IPS DF 6.9 (cell line): ENCODE results near the gene RAPSN.

Experiments
- DNase-seq: peaks from one replicate; pipeline ENCODE4 v3.0.0-alpha.2; 2013; ENCODE audit warnings: low read depth, low spot score
- H3K27ac ChIP-seq: one replicate; pipeline ENCODE4 v1.5.1; 2013; ENCODE audit warnings: low read length, control low read depth
- H3K27me3 ChIP-seq: 2 replicates; pipeline ENCODE4 v1.6.1; 2013; ENCODE audit warnings: mild to moderate bottlenecking, low read length; ENCODE audit not compliant: control insufficient read depth, insufficient read depth
- H3K36me3 ChIP-seq: 2 replicates; pipeline ENCODE4 v1.6.1; 2013; ENCODE audit warnings: low read length; ENCODE audit not compliant: control insufficient read depth, insufficient read depth
- H3K4me1 ChIP-seq: 2 replicates; pipeline ENCODE4 v1.6.1; 2013; ENCODE audit warnings: low read length; ENCODE audit not compliant: control insufficient read depth, insufficient read depth
- H3K4me3 ChIP-seq: 2 replicates; pipeline ENCODE4 v1.5.1; 2013; ENCODE audit warnings: mild to moderate bottlenecking, low read length
- H3K9me3 ChIP-seq: 2 replicates; pipeline ENCODE4 v1.6.1; 2013; ENCODE audit warnings: low read length, inconsistent platforms; ENCODE audit not compliant: control insufficient read depth, insufficient read depth
- WGBS: extraction: QIAGEN DNeasy Blood & Tissue Kit; methylation state at CpG from one replicate; pipeline ENCODE4 v1.1.7; 2013; ENCODE audit warnings: mixed read lengths, missing lambda C conversion rate; ENCODE audit not compliant: insufficient read length, insufficient coverage; 5-methylcytosine and 5-hydroxymethylcytosine counted together

RAPSN gene

GRCh38 chr11:47415949-47416472 is 32.9 kb downstream of the RAPSN start:
- H3K27me3 ChIP-seq = no peaks in the 10 kb centered on the region
- no peak overlapping the region for H3K4me3 ChIP-seq
- peaks cover 33% of the 10 kb centered on the region for H3K36me3 ChIP-seq
- DNase-seq = no peak
- no peaks in the 10 kb centered on the region for H3K4me1 ChIP-seq
- no CpG with 5 or more reads among the region's 13 CpGs for WGBS
- H3K27ac ChIP-seq = no peak overlapping the region
- H3K9me3 ChIP-seq = no peaks in the 10 kb centered on the region

GRCh38 chr11:47415091-47415854 is 33.7 kb downstream of the RAPSN start:
- no peaks in the 10 kb centered on the region for H3K27me3 ChIP-seq
- H3K27ac ChIP-seq = no peak overlapping the region
- H3K9me3 ChIP-seq = no peaks in the 10 kb centered on the region
- WGBS = no CpG with 5 or more reads among the region's 31 CpGs
- H3K4me3 ChIP-seq = no peak overlapping the region
- H3K4me1 ChIP-seq = no peaks in the 10 kb centered on the region
- no peak for DNase-seq
- H3K36me3 ChIP-seq = peaks cover 28% of the 10 kb centered on the region

GRCh38 chr11:47414685-47415070 is 34.3 kb downstream of the RAPSN start:
- no peak overlapping the region for H3K27ac ChIP-seq
- no peaks in the 10 kb centered on the region for H3K27me3 ChIP-seq
- no peak overlapping the region for H3K4me3 ChIP-seq
- no CpG with 5 or more reads among the region's 19 CpGs for WGBS
- no peak for DNase-seq
- H3K36me3 ChIP-seq = peaks cover 22% of the 10 kb centered on the region
- no peaks in the 10 kb centered on the region for H3K4me1 ChIP-seq
- no peaks in the 10 kb centered on the region for H3K9me3 ChIP-seq

- DNase-seq = no peak
- Histone ChIP-seq H3K27ac (no peak overlapping the region), H3K4me3 (no peak overlapping the region), H3K9me3 (no peaks in the 10 kb centered on the region), H3K4me1 (peaks cover 1% of the 10 kb centered on the region; the same call in 1 of the 2 replicates), H3K27me3 (no peaks in the 10 kb centered on the region), H3K36me3 (peaks cover 21% of the 10 kb centered on the region)
- whole genome bisulfite sequencing = no CpG with 5 or more reads among the region's 16 CpGs
Observed at GRCh38 chr11:47413908-47414684, 34.8 kb downstream of the RAPSN start.

GRCh38 chr11:47413351-47413750 is 35.6 kb downstream of the RAPSN start:
- WGBS = no CpG with 5 or more reads among the region's 13 CpGs
- no peak overlapping the region for H3K27ac ChIP-seq
- H3K4me3 ChIP-seq = no peak overlapping the region
- DNase-seq = no peak
- peaks cover 13% of the 10 kb centered on the region for H3K36me3 ChIP-seq
- H3K27me3 ChIP-seq = no peaks in the 10 kb centered on the region
- H3K9me3 ChIP-seq = no peaks in the 10 kb centered on the region
- H3K4me1 ChIP-seq = peaks cover 5% of the 10 kb centered on the region

GRCh38 chr11:47411884-47412746 is 36.8 kb downstream of the RAPSN start:
- peak; percentile 37 for DNase-seq

GRCh38 chr11:47410370-47411264 is 38.3 kb downstream of the RAPSN start:
- peaks cover 12% of the 10 kb centered on the region for H3K36me3 ChIP-seq
- no peaks in the 10 kb centered on the region for H3K27me3 ChIP-seq
- H3K9me3 ChIP-seq = no peaks in the 10 kb centered on the region
- H3K4me3 ChIP-seq = no peak overlapping the region
- DNase-seq = no peak
- no CpG with 5 or more reads among the region's 12 CpGs for WGBS
- H3K27ac ChIP-seq = no peak overlapping the region
- H3K4me1 ChIP-seq = peaks cover 8% of the 10 kb centered on the region

More at GRCh38 chr11:47411884-47412746, 36.8 kb downstream of the RAPSN start:
- H3K9me3 ChIP-seq = no peaks in the 10 kb centered on the region
- H3K27ac ChIP-seq = no peak overlapping the region
- H3K4me1 ChIP-seq = peaks cover 8% of the 10 kb centered on the region
- H3K27me3 ChIP-seq = no peaks in the 10 kb centered on the region
- WGBS = no CpG with 5 or more reads among the region's 12 CpGs
- no peak overlapping the region for H3K4me3 ChIP-seq
- peaks cover 12% of the 10 kb centered on the region for H3K36me3 ChIP-seq

GRCh38 chr11:47409440-47410369 is 39.2 kb downstream of the RAPSN start:
- peaks cover 8% of the 10 kb centered on the region for H3K4me1 ChIP-seq
- H3K27ac ChIP-seq = no peak overlapping the region
- WGBS = no CpG with 5 or more reads among the region's 31 CpGs
- H3K36me3 ChIP-seq = peaks cover 12% of the 10 kb centered on the region
- no peaks in the 10 kb centered on the region for H3K9me3 ChIP-seq
- no peak for DNase-seq
- no peaks in the 10 kb centered on the region for H3K27me3 ChIP-seq
- no peak overlapping the region; the same call in 1 of the 2 replicates for H3K4me3 ChIP-seq
